Measurements from ENCODE around the gene C1QTNF6.

Gene C1QTNF6

GRCh38 chr22:37160027-37160426, 28.0 kb downstream of the C1QTNF6 start:
- DNase-seq: no peak

- no peak for DNase-seq
Observed at GRCh38 chr22:37158963-37159290, 29.1 kb downstream of the C1QTNF6 start.

DNA sequence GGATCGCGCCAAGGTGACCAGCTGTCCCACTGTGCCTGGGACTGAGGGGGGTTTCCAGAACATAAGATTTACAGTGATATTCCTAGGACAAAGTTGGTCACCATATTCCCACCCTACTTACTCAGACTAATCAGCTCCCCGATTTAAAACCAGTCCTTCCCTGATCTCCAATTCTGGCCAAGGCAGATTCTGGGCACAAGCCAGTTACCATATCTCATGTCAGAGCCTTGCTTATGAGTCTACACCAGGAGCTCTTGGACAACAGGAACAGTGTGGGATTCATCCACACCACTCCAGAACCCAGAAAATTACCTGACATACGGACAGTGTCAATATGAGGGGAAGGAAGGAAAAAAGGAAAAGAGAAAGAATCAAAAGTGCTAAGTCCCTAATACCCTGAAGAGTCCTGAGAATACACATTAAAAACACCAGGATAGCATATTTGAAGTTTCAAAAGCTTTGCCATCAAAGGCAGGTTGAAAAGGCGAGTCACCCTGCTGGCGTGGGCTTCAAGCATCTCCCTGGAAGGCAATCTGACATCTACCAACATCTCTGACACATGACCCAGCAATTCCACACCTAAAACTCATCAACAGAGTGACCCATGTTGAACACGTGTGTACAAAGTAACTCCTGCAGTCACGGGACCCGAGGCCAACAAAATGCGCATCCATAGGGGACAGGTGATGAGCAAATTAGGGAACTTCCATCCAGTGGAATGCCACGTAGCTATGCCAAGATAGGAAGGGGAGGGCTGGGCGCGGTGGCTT, 30.3 kb downstream of the C1QTNF6 start:
- DNase-seq: no peak

DNA sequence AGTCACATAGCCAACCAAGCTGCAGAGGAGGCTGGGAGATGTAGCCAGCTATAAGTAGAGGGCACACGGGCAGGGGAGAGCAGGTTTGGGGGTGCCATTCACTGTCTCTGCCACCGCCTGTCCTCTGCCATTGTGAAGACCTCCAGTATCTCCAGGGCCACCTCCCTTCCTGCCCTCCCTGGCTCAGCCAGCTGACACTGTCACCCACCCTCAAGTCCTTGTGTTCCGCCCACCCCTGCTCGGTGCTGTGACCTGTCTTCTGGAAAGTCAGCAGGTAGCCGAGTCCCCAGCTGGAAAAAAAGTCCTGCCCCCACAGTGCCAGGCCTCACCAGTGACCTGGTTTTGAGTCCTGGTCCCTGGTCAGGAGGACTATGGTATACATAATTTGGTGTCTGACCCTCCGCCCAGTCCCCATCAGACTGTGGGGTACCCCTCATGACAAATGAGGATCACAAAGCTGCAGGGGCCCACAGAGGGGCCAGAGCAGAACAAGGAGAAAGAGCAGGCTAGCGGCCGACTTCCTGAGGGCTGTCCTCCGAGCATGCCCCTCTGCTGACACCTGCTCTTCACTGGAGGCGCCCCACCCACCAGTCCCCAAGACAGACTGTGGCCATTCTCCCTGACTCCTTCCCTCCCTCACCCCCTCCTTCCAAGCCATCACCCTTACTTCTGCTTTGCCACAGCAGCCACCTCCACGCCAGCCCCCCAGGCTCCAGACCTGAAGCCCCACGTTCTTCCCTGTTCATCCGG, 31.2 kb downstream of the C1QTNF6 start:
- DNase-seq: no peak

GRCh38 chr22:37155971-37156370, 32.1 kb downstream of the C1QTNF6 start:
- DNase-seq: no peak

DNA sequence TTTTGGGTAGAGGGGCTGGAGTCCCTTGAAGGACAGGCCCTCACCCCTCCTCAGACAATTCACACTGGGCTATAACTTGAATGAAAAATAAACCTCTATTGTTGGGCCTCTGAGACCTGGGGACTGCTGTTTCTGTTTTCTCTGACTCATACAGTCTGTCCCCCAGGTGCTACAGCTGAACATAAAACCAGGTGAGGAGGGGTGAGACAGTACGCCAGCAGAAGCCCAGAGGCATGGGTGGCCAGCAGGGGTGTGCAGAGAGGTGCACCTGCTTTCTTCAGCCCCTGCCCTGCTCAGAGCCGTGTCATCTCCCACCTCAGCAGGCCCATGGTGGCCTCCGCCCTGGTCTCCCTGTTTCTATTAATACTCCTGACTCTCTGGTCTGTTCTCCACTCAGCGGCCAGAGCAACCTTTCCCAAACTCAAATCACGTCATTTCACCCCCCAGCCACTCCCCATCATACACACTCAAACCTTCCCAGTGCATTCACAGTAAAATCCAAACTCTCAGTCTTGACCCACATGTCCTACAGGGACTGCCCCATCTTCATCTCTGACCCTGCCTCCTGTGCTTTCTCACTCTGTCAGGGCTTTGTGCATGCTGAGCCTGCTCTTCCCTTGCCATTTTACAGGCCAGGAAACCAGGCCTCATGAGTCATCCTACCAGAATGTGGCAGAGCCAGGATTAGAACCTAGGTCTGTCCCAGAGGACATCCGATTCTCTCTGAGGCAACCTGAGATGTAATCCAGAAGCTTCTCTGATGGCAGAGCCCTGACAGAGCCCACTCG, 32.9 kb downstream of the C1QTNF6 start:
- no peak for DNase-seq

GRCh38 chr22:37153901-37154300, 34.1 kb downstream of the C1QTNF6 start:
- no peak for DNase-seq

- DNase-seq: no peak
Observed at GRCh38 chr22:37151401-37151800, 36.6 kb downstream of the C1QTNF6 start.

DNA sequence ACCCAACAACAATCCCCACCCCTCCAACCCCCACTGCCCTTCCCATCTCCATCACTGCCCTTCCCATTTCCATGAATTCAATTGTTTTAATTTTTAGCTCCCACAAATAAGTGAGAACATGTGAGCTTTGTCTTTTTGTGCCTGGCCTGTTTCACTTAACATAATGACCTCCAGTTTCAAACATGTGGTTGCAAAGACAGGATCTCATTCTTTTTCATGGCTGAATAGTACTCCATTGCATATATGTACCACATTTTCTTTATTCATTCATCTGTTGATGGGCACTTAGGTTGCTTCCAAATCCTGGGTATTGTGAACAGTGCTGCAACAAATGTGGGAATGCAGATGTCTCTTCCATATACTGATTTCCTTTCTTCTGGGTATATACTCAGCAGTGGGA, 37.3 kb downstream of the C1QTNF6 start:
- no peak for DNase-seq

DNA sequence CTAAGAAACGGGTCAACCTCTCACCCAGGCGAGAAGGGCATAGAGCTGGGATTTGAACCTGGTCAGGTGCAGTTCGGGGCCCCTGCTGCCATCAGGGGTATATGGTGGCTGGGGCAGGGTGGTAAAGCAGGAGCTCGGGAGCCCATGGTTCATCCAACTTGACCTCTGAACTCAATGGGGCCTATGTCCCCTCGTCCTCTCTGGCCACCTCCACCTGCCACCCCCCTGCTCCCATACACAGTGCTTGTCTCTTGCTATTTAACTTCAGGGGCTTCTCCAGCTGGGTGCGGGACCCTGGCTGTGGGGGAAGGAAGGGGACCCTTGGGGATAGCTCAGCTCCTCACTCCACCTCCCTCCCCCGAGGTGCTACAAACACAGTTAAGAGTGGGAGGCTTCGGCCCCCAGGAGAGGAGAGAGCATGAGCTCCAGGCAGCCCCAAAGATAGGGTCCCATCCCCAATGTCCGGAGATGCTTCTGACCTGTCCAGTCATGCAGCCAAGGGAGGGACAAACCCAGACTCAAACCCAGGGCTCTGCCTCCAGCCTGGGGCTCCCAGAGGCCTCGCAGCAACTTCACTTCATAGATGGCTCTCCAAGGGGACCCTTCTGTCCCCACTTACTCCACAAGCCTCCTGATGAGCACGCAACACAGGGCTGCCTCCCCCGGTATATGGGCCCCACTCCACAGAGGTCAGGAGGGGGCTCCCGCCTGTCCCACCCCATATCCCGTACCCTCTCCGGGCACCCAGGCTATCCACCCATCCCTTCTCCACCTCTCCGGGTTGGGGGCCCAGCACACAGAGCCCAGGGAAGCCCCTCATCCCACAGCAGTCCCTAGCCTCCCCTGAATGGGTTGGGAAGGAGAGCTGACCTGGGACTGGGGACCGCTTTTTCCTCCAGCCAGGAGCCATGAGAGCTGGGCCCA, 39.0 kb downstream of the C1QTNF6 start:
- no peak for DNase-seq

DNA sequence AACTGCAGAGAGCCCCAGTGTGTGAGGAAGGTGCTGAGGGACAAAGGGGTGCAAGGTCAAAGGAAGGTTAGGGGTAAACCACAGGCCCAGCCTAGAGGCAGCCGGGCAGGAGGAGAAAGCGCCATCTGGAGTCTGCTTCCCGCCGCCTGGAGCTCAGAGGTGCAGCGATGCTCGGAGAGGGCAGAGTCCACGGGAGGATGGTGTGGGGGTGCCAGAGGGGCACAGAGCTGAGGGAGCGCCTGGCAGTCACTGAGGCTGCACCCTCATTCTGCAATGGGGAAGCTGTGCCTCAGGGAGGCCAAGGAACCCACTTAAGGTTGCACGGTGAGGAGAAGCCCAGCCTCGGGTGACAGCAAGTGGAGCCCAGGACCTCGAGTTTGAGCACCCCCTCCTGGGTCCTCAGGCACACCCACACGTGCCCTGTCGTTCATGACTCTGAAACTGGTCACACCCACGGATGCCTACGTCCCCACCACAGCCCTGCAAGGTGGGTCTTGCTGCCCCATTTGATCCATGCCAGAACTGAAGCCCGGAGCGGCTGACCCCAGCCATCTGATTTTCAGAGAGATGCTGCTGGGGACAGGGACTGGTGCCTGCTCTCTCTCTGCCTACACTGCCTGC, 39.9 kb downstream of the C1QTNF6 start:
- no peak for DNase-seq

DNA sequence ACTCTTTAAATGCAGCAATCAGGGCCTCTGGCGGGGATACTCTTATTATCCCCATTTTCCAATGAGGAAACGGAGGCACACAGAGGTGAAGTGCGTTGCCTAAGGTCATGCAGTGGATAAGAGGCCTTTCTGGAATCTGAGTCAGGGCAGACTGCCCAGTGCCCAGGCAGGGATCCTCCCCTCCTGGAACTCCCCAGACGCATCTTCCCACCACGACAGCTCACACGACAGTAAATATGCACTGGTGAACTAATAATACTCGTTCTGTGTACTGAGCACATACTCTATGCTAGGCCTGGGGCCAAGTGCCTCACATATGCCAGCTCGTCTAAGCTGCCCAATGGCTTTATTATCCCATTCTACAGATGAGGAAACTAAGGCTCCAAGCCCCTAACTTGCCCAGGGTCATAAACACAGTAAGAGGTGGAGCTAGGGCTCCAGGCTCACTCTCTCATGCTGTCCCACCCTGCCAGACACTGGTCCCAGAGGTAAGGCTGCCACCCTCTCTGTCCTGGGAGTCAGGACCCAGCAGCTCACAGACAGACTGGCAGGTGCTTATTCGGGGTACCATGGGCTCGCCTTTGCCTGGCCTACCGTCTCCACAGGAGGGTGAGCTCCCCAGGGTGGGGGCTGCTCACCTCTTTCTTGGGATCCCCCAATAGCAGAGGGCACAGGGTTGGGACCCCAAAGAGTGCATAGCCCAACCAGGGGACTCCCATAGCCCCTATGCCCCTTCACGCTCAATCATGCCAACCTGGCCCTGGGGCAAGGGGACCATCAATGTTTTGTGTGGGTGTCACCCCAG, 40.7 kb downstream of the C1QTNF6 start:
- DNase-seq: no peak

DNA sequence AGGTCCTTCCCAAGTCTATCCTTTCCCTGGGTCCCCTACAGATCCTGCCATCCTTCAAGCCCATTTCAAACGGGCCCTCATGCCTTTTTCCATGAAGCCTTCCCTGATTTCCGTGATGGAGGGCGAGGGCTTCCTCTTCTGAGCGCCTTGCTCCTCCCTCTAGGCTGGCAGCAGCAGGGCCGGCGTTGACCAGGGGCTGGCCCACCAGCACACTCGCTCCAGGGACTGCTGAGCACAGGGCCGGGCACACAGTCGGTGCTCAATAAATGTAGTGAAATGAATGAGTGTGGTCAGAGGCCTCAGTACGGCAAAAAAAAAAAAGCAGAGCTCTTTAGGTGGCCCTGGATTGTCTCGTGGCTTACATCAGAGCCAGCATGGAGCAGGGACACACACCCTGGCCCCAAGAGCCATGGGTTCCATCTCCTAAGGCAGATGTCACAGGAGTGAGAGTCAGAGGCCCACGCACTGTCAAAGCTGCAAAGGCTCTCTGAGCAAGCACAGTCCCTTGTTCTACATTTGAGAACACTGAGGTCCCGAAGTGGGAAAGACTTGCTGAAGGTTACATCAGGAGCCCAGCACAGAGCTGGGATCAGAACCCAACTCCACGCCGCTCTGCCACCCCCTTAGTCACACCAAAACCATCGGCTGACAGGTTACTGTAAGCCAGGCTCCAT, 41.4 kb downstream of the C1QTNF6 start:
- no peak for DNase-seq

DNA sequence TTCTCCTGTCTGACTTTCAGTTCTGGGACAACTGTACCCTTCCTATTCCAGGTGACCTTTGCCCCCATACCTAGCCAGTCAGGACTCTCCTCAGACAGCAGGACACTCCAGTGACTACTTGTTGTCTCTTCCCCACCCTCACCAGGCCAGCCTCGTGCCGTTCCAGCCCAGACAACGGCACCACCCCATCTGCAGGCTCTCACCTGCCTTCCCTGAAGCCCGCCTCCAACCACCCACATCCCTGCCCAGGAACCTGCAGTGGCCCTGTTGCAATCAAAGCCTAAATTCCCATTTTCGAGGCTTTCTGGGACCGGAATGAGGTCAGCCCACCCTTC, 42.0 kb downstream of the C1QTNF6 start:
- no peak for DNase-seq

DNA sequence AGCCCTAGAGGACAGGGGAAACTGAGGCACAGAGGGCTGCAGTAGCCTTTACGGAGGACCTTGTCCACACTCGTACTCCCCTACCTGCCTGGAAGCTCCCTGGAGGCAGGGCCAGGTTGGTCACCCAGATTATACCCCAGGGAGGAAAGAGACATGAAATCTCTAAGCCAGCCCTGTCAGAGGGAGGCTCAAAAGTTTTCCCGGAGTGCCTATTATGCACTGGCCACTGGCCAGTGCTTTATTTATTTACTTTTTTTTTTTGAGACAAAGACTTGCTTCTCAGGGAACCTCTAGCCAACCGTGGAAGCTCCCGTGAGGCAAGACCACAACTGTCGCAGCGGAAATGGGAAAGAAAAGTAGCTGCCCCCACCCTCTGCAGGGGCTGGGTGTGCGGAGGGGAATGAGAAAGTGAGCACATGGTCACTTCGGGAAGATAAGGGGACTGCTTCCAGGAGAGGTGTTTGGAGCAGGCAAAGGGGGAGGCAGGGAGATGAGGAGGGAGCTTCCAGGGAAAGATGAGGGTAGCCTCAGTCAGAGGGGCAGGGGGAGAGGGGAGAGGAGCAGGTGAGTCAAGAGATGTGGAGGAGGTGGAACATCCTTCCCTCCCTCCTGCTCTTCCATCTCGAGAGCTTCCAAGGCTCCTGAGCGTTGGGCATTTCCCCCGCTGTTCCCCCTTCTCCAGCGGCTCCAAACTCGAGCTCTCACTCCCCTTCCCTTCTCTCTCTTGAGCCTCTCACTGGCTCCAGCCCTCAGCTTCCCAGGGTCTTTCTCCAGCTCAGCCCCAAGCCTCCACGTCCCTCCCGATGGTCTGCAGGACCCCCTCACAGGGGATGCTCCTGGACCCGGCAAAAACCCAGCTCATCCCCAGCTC, 42.6 kb downstream of the C1QTNF6 start:
- DNase-seq: no peak

DNA sequence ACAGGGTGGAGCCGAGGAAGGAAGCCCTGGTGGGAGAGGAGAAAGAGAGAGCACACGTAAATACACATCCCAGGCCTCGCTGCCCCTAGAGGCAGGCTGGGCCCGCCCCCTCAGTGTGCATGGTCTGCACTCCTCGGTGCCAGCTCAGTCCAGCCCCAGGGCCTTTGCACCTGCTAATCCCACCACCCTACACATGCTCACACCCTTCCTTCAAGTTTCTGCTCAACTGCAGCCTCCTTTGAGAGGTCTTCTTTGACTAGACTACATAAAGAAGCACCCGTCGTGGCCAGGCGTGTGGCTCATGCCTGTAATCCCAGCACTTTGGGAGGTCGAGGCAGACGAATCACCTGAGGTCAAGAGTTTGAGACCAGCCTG, 43.9 kb downstream of the C1QTNF6 start:
- no peak for DNase-seq

- no peak for DNase-seq
Observed at GRCh38 chr22:37141971-37142370, 46.1 kb downstream of the C1QTNF6 start.

DNA sequence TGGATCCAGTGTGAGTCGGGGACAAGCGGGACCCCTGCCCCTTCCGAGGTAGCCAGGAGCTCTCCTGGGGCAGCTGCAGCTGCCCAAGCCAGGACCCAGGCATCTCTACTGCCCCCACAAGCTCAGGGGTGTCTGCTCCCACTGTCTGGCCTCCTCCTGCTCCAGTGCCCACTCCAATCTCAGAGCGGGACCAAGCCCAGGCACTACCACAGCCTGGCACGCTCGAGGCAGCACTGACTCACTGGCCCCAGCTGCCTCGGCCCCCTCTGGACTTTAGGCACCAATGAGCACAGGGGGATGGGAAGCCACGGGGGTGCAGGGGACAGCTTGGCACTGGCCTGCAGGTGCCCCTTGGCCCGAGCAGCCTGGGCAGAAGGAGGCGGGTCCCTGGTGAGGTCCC, 46.6 kb downstream of the C1QTNF6 start:
- DNase-seq: no peak

DNA sequence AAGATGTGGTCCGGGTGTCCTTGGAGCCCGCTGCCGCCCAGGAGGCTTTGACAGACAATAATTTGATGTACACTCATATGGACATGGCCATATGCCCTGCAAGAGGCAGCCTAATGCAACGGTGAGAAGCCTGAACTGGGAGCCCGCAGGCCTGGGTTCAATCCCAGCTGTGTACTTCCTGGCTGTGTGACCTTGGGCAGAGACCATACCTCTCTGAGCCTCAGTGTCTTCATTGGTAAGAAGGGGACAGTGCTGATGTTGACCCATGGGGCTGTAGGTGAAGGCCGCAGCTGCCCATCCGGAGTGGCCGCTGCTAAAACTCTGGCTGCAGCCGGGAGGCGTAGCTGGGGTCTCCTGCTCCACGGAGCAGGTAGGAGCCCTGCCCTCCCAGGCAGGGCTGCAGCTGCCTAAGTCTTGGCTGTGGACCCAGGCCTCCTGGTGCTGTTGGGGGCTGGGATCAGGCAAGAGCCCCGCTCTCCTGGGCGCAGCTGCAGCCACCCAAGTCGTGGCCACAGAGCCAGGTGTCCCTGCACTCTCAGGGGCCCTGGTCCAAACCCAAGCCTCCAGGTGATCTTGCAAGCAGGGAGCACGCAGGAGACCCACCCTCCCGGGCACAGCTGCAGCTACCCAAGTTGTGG, 47.2 kb downstream of the C1QTNF6 start:
- DNase-seq: no peak
